Retinal pigment epithelial cell (primary cell): Measurements from ENCODE around the gene CD180.

Source experiments
- DNase-seq: peaks from one replicate; pipeline ENCODE4 v3.0.0-alpha.2; 2010; ENCODE audit warnings: low read depth
- H3K4me3 ChIP-seq: 2 replicates; pipeline ENCODE4 v1.5.1; 2011; ENCODE audit warnings: mild to moderate bottlenecking, low read length, control low read depth, moderate library complexity
- CTCF ChIP-seq: conservative IDR thresholded peaks from 2 replicates; pipeline ENCODE4 v1.5.1; 2011; ENCODE audit warnings: low read depth, low read length, control low read depth, inconsistent platforms

The CD180 gene

GRCh38 chr5:67240846-67241245, 44.2 kb upstream of the CD180 start:
- no peak for DNase-seq
- no peak overlapping the region for H3K4me3 ChIP-seq
- no peak for TF ChIP-seq CTCF

DNA sequence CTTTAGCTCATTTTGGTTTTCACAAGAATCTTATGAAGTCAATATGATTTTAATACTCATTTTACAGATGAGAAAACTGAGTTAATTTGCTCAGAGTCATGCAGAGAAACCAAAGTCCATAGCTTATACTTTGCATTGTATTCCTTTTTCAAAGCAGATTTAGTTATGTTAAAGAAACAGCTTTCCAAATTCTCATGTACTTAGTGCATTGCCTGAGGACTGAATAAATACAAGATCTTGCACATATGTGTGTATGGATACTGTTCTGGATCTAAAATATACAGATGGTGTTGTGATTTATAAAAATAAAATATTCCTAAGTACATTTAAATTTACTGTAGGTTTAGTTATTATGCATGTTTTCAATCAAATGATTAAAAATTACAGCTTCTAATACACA, 43.5 kb upstream of the CD180 start:
- TF ChIP-seq CTCF, result no peak
- no peak for DNase-seq
- no peak overlapping the region for H3K4me3 ChIP-seq

- H3K4me3 ChIP-seq, result no peak overlapping the region
- no peak for DNase-seq
- no peak for TF ChIP-seq CTCF
Measured at GRCh38 chr5:67238191-67238590, 41.6 kb upstream of the CD180 start.

DNA sequence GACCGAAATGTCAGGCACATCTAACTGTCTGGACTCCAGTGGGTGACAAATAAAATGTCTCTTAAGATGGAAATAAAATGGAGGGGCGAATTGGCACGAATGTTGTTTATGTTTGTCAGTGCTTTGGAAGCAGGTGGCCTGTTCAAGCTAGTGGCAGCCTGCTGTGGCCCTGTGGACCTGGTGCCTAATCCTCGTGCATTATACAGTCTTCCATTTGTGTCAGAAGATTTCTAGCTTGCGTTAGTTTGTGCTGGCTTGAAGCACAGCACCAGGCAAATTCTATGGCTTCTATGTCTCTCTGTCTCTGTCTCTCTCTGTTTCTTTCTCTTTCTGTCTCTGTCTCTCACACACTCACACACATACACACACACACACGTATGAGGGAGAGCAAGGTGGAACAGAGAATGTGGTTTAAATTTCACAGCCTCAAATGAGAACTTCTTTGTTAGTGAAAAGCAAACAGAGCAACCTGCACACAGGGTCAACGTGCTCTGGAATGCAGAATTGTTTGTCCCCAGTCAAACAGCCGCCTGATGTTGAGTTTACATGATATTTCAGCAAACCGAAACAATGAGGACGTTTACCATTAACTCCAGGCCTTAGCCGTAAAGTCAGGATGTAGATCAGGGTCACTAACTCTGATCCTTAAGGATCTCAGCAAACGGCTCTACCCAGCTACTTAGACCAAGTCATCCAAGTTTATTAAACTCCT, 39.0 kb upstream of the CD180 start:
- TF ChIP-seq CTCF, result no peak
- no peak overlapping the region for H3K4me3 ChIP-seq
- no peak for DNase-seq

DNA sequence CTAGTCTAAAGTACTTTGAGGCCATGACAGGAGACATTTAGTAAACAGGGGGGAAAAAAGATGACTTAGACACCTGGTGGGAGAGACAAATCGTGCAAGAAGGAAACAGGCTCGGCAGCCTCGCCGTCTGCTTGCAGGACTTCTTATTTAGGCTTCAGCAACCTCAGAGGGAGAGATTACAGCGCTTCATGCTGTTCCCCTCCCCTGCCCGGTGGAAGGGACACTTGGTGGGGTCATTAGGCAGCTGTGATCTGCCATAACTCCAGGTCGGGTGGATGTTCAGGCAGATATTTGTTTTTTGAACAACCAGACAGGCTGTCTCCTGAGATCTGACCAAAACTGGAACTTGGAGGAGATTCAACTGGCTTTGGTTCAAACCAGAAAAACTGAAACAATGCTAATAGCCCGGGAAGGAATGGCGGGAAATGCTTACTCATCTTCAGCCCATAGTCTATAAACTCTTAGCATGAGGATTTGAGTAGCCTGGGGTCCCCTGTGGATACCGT, 38.1 kb upstream of the CD180 start:
- no peak for DNase-seq
- TF ChIP-seq CTCF, result no peak
- H3K4me3 ChIP-seq, result no peak overlapping the region

DNA sequence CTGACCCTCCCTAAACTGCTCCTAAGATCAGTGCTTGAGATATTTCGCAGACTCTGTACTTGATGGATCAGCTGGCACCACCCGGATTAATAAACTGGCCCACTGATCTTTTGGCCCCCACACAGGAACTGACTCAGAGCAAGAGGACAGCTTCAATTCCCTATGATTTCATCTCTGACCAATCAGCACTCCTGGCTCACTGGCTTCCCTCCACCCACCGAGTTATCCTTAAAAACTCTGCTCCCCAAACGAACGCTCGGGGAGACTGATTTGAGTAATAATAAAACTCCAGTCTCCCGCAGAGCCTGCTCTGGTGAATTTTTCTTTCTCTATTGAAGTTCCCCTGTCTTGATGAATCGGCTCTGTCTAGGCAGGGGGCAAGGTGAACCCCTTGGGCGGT, 36.5 kb upstream of the CD180 start:
- no peak for DNase-seq
- H3K4me3 ChIP-seq, result no peak overlapping the region
- no peak for TF ChIP-seq CTCF

- no peak for TF ChIP-seq CTCF
- DNase-seq, result no peak
- no peak overlapping the region for H3K4me3 ChIP-seq
Measured at GRCh38 chr5:67223211-67223610, 26.6 kb upstream of the CD180 start.
